H1 (cell line): ENCODE results near the gene GPATCH2. TPM values are rescaled to one million over a fixed set of nuclear protein-coding genes. Genes with fewer than 3 reads are reported as not detected.

Experiments
- ASH2L ChIP-seq: fragments of 200-600, 300-600 bp; sonication (generic); IDR thresholded peaks from one replicate; pipeline ENCODE4 v1.7.1; 2017; ENCODE audit warnings: low read length
- BCL11A ChIP-seq, 2 experiments: IDR thresholded peaks; one replicate each; pipeline ENCODE4 v1.6.1; 2011; ENCODE audit warnings: low read depth in 2 of 2, low read length in 2 of 2, mild to moderate bottlenecking in 2 of 2
- EGR1 ChIP-seq: IDR thresholded peaks from 2 replicates; pipeline ENCODE4 v1.6.1; 2011; ENCODE audit warnings: low read depth, low read length, borderline replicate concordance
- PHF8 ChIP-seq: fragments of 200-600 bp; sonication (generic); conservative IDR thresholded peaks from 2 replicates; pipeline ENCODE4 v1.7.1; 2012; ENCODE audit warnings: low read depth, mild to moderate bottlenecking, inconsistent platforms, low read length, moderate library complexity
- RBBP5 ChIP-seq: IDR thresholded peaks from 2 replicates; pipeline ENCODE4 v1.7.1; 2012; ENCODE audit warnings: low read depth, mild to moderate bottlenecking, inconsistent platforms, low read length, moderate library complexity, borderline replicate concordance
- SUZ12 ChIP-seq: fragments of 200-600 bp; sonication (generic); IDR thresholded peaks from 2 replicates; pipeline ENCODE4 v1.6.1; 2012; ENCODE audit warnings: mild to moderate bottlenecking, inconsistent platforms, low read length, moderate library complexity, mixed read lengths
- TAF1 ChIP-seq: IDR thresholded peaks from 2 replicates; pipeline ENCODE4 v1.6.1; 2011; ENCODE audit warnings: mild to moderate bottlenecking, low read depth, low read length
- TAF7 ChIP-seq: optimal IDR thresholded peaks from 2 replicates; pipeline ENCODE3; 2011; ENCODE audit warnings: low read depth, mild to moderate bottlenecking, inconsistent platforms, low read length, moderate library complexity, borderline replicate concordance
- USF2 ChIP-seq: IDR thresholded peaks from 2 replicates; pipeline ENCODE4 v1.6.1; 2011; ENCODE audit warnings: low read length, improper control_type of control experiment
- YY1 ChIP-seq: IDR thresholded peaks from 2 replicates; pipeline ENCODE4 v1.6.1; 2011; ENCODE audit warnings: low read depth, mild to moderate bottlenecking, low read length
- polyA plus RNA-seq, 7 experiments: library from polyadenylated mRNA; depleted of rRNA in 3 of 7; stranded (reverse) in 5 of 7; unstranded in 2 of 7; fragments of >200 nt in 5 of 7; fragments of 200-250 nt in 2 of 7; gene quantifications; 1 replicate in 5 of 7; 2 replicates in 1 of 7; 4 replicates in 1 of 7; pipeline versions ENCODE4 v1.2.1 to v1.2.3, GENCODE V29; 2011 to 2013; ENCODE audit warnings: missing spikeins in 2 of 7, mixed read lengths in 2 of 7
- total RNA-seq: library from RNA; stranded (reverse); fragmentation: NEBNext Ultra II Directional; extraction: Animal tissue kit (Norgen Biotek cat#: 25700); gene quantifications from 2 replicates; pipeline ENCODE4 v1.2.1, GENCODE V29; 2021

GPATCH2 gene
- total and polyA plus RNA-seq, 2 of the 8 experiments (the other 6 are each of a cell fraction or from before 2014, with no cell fraction given), result 3.9 to 13.1 TPM

- TF ChIP-seq EGR1 (no peak; the same call in 1 of the 2 replicates), PHF8 (peak; percentile 89), TAF7 (peak; percentile 77), YY1 (peak; percentile 83), BCL11A (IDR thresholded peaks at IDR 0.05; ENCODE audit: low read depth in 2 of 2, low read length in 2 of 2) (no peak), SUZ12 (no peak), USF2 (no peak), RBBP5 (peak; percentile 100), TAF1 (peak; percentile 87), ASH2L (peak; percentile 100)
- TF ChIP-seq, all 59 proteins: peak for 20
These were observed at the start of gene GPATCH2, which contains the start of gene SPATA17 (continued) for GRCh38 chr1:217630711-217631591.
